Activated naive CD4-positive, alpha-beta T cell treated with anti-CD3 and anti-CD28 coated beads for 36 hours (primary cell): ENCODE measurements around the gene RSPH9. TPM values are rescaled to one million over a fixed set of nuclear protein-coding genes. Genes with fewer than 3 reads are reported as not detected.
A peak's percentile ranks its signal among the peaks of the same experiment; 100 is the strongest.
"Not testable (repeated sequence)": the region's sequence is repeated elsewhere in the genome, so short reads cannot be mapped to it uniquely, and the experiment has no call there.

ENCODE experiments used
- CTCF ChIA-PET: fragments of 350-600 bp; sonication (Branson Sonifier 250); formaldehyde crosslinking; loops from one replicate; lab custom pipeline; 2021; ENCODE audit warnings: antibody characterized with exemption; lab: Charles Lee
- DNase-seq: peaks from one replicate; pipeline ENCODE4 v3.0.0-alpha.2; 2020
- H3K27ac Mint-ChIP-seq: one replicate; pipeline ENCODE4 v1.8.0; 2021; ENCODE audit warnings: mild to moderate bottlenecking, mixed read lengths
- H3K27me3 Mint-ChIP-seq: one replicate; pipeline ENCODE4 v1.8.0; 2021; ENCODE audit warnings: low read depth, mixed read lengths
- H3K36me3 Mint-ChIP-seq: one replicate; pipeline ENCODE4 v1.8.0; 2021; ENCODE audit warnings: low read depth, mixed read lengths
- H3K4me1 Mint-ChIP-seq: one replicate; pipeline ENCODE4 v1.8.0; 2021; ENCODE audit warnings: low read depth, mixed read lengths
- H3K4me3 Mint-ChIP-seq: one replicate; pipeline ENCODE4 v1.8.0; 2021; ENCODE audit warnings: mild to moderate bottlenecking, moderate library complexity, mixed read lengths
- H3K9me3 Mint-ChIP-seq: one replicate; pipeline ENCODE4 v1.8.0; 2021; ENCODE audit warnings: mixed read lengths
- intact Hi-C: fragments of 100-400 bp; cut with micrococcal nuclease; formaldehyde crosslinking; loops from one replicate; pipeline ENCODE4 v1.15.1; 2023
- total RNA-seq, 2 experiments: library from RNA; stranded (reverse); gene quantifications; one replicate each; pipeline ENCODE4 v1.2.3, GENCODE V29; 2021

RSPH9 gene
- total RNA-seq, 2 experiments from 2014 or later: not detected

DNA sequence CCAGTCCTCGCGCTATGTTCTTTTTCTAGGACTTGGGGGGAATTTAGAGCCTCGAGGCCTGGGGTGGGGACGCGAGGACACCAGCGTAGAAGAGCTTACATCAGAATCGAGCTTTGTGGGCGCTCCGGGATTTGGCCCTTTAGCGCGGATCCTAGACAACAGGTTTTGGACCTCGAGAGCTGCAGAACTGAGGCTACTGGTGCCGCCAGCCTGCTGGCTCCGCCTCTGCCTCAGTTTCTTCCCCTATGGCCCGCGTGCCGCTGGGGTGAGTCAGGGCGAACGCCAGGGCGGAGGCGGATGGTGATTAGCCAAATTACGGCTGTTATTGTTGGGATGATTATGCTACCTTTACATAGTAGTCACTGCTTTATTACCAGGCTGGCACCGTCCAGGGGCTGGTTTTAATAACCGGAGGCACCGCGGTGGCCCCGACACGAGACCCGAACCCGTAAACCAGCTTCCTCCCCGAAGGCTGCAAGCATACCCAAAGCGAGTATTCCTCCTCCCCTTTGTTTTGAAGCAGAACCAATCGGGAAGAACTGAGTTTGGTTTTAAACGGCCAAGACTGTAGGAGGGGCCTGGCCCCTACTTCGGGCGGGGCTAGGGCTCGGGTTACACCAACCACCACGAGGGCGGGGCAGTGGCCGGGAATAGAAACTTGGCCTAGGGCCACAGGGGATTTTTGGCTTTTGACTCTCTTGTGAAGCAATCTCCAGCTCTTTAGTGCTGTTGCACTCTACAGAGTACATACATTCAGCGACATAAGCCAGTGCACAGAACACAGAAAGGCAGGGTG is 15.1 kb upstream of the RSPH9 start:
- peak; percentile 98 for DNase-seq
- peak overlapping the region; percentile 99 for H3K27ac Mint-ChIP-seq
- no peaks in the 10 kb centered on the region for H3K27me3 Mint-ChIP-seq
- peaks cover 15% of the 10 kb centered on the region for H3K36me3 Mint-ChIP-seq
- H3K4me1 Mint-ChIP-seq: peaks cover 33% of the 10 kb centered on the region
- CTCF ChIA-PET: interaction anchor here (0.8 to 1.6 kb wide), 3 partner anchors 21 to 449 kb away, joined by 3 to 8 read pairs (median 4); no protein-coding TSS in a partner anchor
- H3K9me3 Mint-ChIP-seq: no peaks in the 10 kb centered on the region
- intact Hi-C loops: loop anchor here (1.0 to 5.0 kb wide), 12 partner anchors 16 to 617 kb away; partner anchors contain the start of genes ABCC10, KLC4, MRPL14 and MRPL2
- H3K4me3 Mint-ChIP-seq: peak overlapping the region; percentile 98

DNA sequence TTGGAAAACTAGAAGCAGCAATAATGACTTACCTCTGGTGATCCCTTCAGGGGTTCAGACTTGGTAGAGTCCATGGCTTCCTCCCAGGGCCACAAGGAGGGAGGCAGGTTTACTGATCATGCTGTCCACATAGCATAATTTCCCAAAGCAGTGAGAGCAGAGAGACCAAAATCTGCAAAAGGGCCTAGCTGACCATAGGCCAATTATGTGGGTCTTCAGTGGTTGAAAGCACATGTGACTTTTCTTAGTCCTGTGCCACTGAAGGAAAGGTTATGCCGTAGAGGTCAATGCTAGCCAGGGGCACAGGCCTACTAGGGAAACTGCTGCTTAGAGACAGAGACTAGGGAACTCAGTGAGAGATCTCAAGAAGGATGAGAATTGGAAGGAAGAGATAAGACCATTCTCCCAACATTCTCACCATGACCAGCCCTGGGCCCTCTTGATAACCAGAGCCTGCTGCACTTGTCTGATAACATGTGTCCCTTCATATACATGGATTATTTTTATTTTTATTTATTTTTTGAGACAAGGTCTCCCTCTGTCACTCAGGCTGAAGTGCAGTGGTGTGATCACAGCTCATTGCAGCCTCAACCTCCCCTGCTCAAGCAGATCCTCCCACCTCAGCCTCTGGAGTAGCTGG is 13.7 kb upstream of the RSPH9 start:
- intact Hi-C loops: loop anchor here (1.0 kb wide), 1 partner anchor 94 kb away; no protein-coding TSS in a partner anchor
- Mint-ChIP-seq H3K36me3 (peaks cover 6% of the 10 kb centered on the region), H3K27ac (peak overlapping the region; percentile 99), H3K4me1 (peaks cover 40% of the 10 kb centered on the region), H3K4me3 (peak overlapping the region; percentile 53), H3K9me3 (no peaks in the 10 kb centered on the region), H3K27me3 (no peaks in the 10 kb centered on the region)
- no peak for DNase-seq
- CTCF ChIA-PET: no interaction called here

DNA sequence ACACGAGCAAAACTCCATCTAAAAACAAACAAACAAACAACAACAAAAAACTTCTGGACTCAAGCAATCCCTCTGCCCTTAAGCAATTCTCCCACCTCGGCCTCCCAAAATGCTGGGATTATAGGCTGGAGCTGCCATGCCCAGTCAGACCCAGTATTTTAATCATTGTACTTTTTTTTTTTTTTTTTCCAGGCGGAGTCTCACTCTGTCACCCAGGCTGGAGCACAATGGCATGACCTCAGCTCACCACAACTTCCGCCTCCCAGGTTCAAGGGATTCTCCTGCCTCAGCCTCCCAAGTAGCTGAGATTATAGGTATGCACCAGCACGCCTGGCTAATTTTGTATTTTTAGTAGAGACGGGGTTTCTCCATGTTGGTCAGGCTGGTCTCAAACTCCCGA is 11.8 kb upstream of the RSPH9 start:
- intact Hi-C loops, CTCF ChIA-PET, H3K9me3 Mint-ChIP-seq, H3K27ac Mint-ChIP-seq, H3K4me3 Mint-ChIP-seq, H3K27me3 Mint-ChIP-seq, DNase-seq: not testable (repeated sequence)
- H3K4me1 Mint-ChIP-seq: peaks cover 38% of the 10 kb centered on the region
- peaks cover 12% of the 10 kb centered on the region for H3K36me3 Mint-ChIP-seq

DNA sequence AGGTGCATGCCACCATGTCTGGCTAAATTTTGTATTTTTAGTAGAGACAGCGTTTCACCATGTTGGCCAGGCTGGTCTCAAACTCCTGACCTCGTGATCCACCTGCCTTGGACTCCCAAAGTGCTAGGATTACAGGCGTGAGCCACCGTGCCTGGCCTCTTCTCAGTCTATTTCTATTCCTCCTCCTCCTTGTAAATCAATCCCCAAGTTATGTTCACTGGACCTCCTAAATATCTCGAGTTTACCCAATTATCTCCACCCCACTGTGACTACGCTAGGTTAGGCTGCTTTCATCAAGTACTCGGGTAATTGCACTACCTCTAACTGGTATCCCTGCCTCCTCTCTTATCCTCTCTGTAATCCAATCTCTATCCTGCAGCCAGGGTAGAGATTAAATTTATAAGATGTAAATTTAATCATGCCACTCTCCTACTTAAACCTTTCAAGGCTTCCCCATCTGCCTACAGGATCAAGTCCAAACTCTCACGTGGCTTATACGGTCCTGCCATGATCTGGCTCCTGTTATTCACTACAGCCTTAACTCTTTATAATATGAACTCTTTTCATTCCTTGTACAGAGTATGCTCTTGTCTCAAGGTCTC is 10.0 kb upstream of the RSPH9 start:
- peaks cover 18% of the 10 kb centered on the region for H3K36me3 Mint-ChIP-seq
- H3K9me3 Mint-ChIP-seq: no peaks in the 10 kb centered on the region
- DNase-seq: no peak
- peak overlapping the region; percentile 95 for H3K27ac Mint-ChIP-seq
- H3K27me3 Mint-ChIP-seq: no peaks in the 10 kb centered on the region
- H3K4me3 Mint-ChIP-seq: peak overlapping the region; percentile 91
- H3K4me1 Mint-ChIP-seq: peaks cover 46% of the 10 kb centered on the region
- intact Hi-C loops: loop anchor here (1.0 to 5.0 kb wide), 4 partner anchors 10 to 367 kb away; partner anchors contain the start of genes MRPS18A and RSPH9
- CTCF ChIA-PET: interaction anchor here (1.7 kb wide), 1 partner anchor 33 kb away, joined by 6 read pairs; no protein-coding TSS in a partner anchor

DNA sequence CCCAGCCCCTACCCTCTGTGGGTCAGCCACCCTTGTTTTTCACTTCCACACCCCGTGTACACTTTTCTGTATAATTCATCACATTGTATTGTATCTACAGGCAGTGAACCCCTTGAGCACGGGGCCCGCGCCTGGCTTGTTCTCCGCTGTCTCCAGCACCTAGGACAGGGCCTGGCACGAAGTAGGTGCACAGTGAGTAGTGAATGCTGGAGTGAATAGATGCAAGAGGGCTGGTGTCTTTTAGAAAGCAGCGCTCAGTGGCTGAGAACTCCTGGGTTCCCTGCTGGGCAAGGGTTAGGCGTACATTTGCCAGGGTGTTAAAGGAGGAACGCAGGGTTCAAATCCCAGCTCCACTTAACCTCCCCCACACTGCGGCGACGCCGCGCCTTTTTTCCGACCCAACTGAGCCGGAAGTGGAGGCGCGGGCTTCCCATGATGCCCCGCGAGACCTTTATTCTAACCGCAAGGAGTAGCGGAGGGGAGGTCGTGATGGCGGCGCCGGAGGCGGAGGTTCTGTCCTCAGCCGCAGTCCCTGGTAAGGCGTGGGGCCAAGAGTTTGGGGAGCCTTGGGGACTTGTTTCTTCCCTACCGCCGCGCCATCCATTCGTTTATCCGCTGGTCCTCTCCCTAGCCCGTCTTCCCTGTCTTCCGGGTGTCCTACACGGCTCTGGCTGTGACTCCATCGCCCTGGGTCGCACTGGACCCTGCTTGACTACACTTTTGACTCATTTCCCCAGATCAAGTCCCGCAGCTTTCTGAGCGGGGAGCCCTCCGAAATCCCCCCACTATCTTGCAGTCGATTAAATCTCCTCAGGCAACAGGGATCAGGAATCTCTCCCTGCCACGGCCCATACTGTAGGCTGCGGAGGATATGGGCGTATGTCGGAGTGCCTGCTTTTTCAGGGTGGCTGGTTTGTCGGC is 9.2 kb upstream of the RSPH9 start, which contains the start of gene MAD2L1BP:
TSS of gene MAD2L1BP (plus strand) at position 454 of the 921 bp plus-strand sequence. CDS start at position 490, 36 bp downstream.
- DNase-seq: peak; percentile 93
- CTCF ChIA-PET: interaction anchor here (0.6 to 1.7 kb wide), 4 partner anchors 10 to 443 kb away, joined by 3 to 6 read pairs (median 4); no protein-coding TSS in a partner anchor
- intact Hi-C loops: loop anchor here (1.0 to 5.0 kb wide), 4 partner anchors 10 to 367 kb away; partner anchors contain the start of genes MRPS18A and RSPH9
- no peaks in the 10 kb centered on the region for H3K27me3 Mint-ChIP-seq
- H3K4me1 Mint-ChIP-seq: peaks cover 46% of the 10 kb centered on the region
- H3K27ac Mint-ChIP-seq: peak within 1 kb of the TSS; percentile 95
- H3K36me3 Mint-ChIP-seq: peaks cover 22% of the 10 kb centered on the region
- no peaks in the 10 kb centered on the region for H3K9me3 Mint-ChIP-seq
- peak within 1 kb of the TSS; percentile 91 for H3K4me3 Mint-ChIP-seq

DNA sequence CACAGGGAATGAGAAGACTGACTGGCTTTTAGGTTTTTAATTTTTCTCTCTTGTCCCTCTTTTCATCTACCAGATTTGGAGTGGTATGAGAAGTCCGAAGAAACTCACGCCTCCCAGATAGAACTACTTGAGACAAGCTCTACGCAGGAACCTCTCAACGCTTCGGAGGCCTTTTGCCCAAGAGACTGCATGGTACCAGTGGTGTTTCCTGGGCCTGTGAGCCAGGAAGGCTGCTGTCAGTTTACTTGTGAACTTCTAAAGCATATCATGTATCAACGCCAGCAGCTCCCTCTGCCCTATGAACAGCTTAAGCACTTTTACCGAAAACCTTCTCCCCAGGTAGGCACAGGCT is 8.6 kb upstream of the RSPH9 start:
- intact Hi-C loops: loop anchor here (5.0 kb wide), 1 partner anchor 254 kb away; no protein-coding TSS in a partner anchor

DNA sequence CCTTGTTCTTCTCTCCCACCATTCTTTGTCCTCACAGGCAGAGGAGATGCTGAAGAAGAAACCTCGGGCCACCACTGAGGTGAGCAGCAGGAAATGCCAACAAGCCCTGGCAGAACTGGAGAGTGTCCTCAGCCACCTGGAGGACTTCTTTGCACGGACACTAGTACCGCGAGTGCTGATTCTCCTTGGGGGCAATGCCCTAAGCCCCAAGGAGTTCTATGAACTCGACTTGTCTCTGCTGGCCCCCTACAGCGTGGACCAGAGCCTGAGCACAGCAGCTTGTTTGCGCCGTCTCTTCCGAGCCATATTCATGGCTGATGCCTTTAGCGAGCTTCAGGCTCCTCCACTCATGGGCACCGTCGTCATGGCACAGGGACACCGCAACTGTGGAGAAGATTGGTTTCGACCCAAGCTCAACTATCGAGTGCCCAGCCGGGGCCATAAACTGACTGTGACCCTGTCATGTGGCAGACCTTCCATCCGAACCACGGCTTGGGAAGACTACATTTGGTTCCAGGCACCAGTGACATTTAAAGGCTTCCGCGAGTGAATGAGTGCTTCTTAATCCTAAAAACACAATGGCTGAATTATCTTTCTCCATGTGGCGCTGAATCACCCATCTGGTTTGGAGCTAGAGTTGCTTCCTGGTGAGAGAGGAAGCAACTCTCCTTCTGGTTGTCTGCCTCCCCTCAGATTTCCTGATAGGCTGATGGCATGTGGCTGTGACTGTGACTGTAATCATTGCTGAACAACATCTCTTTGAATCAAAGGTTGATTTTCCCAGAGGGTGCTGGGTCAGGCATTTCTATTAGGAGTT is 4.6 kb upstream of the RSPH9 start:
- Mint-ChIP-seq H3K9me3 (no peaks in the 10 kb centered on the region), H3K27ac (peak overlapping the region; percentile 6), H3K4me3 (no peak overlapping the region), H3K36me3 (peaks cover 27% of the 10 kb centered on the region), H3K27me3 (no peaks in the 10 kb centered on the region), H3K4me1 (peaks cover 42% of the 10 kb centered on the region)
- no peak for DNase-seq
- intact Hi-C loops: loop anchor here (5.0 kb wide), 1 partner anchor 258 kb away; no protein-coding TSS in a partner anchor
- CTCF ChIA-PET: interaction anchor here (0.6 kb wide), 1 partner anchor 112 kb away, joined by 3 read pairs; no protein-coding TSS in a partner anchor

More for the DNA sequence above, 8.6 kb upstream of the RSPH9 start:
- H3K36me3 Mint-ChIP-seq: peaks cover 24% of the 10 kb centered on the region
- H3K4me3 Mint-ChIP-seq: peak overlapping the region; percentile 91
- peak; percentile 26 for DNase-seq
- H3K9me3 Mint-ChIP-seq: no peaks in the 10 kb centered on the region
- peaks cover 45% of the 10 kb centered on the region for H3K4me1 Mint-ChIP-seq
- H3K27me3 Mint-ChIP-seq: no peaks in the 10 kb centered on the region
- CTCF ChIA-PET: interaction anchor here (1.4 to 1.7 kb wide), 3 partner anchors 32 to 442 kb away, joined by 3 to 6 read pairs (median 5); no protein-coding TSS in a partner anchor
- H3K27ac Mint-ChIP-seq: peak overlapping the region; percentile 95

DNA sequence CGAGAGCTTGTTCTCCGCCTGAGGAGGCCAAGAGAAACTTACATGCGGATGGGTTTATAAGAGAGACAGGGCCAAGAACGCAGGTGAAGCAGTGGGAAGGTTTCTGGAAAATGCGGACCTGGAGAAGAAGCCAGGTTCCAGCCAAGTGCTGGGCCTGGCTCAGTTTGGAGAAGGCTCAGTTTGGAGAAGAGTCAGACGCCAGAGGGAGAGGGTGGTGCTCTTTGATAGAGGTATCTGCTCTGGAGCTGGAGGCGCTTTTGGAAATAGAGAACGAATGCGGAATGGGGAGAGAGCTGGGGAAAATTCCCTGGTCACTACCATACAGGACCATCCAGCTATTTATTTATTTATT is 753 bp downstream of the RSPH9 start:
- CTCF ChIA-PET: interaction anchor here (0.8 to 0.9 kb wide), 2 partner anchors 10 to 22 kb away, joined by 3 read pairs; partner anchors contain the start of gene MAD2L1BP
- H3K36me3 Mint-ChIP-seq: peaks cover 5% of the 10 kb centered on the region
- H3K27me3 Mint-ChIP-seq: no peaks in the 10 kb centered on the region
- intact Hi-C loops: loop anchor here (1.0 kb wide), 2 partner anchors 10 to 16 kb away; partner anchors contain the start of genes GTPBP2 and MAD2L1BP
- no peaks in the 10 kb centered on the region for H3K9me3 Mint-ChIP-seq
- H3K4me1 Mint-ChIP-seq: peaks cover 7% of the 10 kb centered on the region
- peak overlapping the region; percentile 75 for H3K4me3 Mint-ChIP-seq
- DNase-seq: no peak
- H3K27ac Mint-ChIP-seq: no peak overlapping the region

DNA sequence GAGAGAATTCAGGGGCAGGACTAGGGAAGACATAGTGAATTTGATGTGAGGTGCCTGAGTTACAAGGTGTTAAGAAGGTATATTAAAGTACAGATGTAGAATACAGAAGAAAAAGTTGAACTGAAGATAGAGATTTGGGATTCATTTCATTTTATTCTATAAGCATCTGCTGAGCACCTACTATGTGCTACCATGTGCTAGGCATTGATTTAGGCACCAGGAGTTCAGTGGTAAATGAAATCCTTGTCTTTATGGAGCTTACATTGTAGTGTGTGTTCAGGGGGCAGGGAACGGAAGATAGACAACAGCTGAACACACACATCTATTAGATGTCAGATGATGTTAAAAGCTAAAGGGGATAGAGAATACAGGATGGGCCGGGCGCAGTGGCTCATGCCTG is 2.8 kb downstream of the RSPH9 start:
- intact Hi-C loops: no loop called here
- H3K9me3 Mint-ChIP-seq: no peaks in the 10 kb centered on the region
- no peak overlapping the region for H3K4me3 Mint-ChIP-seq
- H3K36me3 Mint-ChIP-seq: no peaks in the 10 kb centered on the region
- CTCF ChIA-PET: interaction anchor here (1.6 kb wide), 1 partner anchor 18 kb away, joined by 5 read pairs; no protein-coding TSS in a partner anchor
- no peaks in the 10 kb centered on the region for H3K27me3 Mint-ChIP-seq
- H3K27ac Mint-ChIP-seq: no peak overlapping the region
- peaks cover 7% of the 10 kb centered on the region for H3K4me1 Mint-ChIP-seq
- no peak for DNase-seq

DNA sequence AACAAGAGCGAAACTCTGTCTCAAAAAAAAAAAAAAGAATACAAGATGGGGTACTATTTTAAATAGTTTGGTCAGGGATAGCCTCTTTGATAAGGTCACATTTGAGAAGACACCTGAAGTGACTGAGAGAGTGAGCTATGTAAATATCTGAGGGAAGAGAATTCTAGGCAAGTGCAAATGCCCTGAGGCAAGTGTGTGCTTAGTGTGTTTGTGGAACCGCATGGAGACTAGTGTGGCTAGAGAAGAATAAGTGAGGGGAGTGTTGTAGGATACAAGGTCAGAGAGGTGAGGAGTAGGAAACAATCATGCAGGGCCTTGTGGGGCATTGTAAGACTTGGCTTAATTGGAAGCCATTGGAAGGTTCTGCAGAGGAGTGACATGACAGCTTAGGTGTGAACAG is 3.4 kb downstream of the RSPH9 start:
- H3K27me3 Mint-ChIP-seq: no peaks in the 10 kb centered on the region
- H3K27ac Mint-ChIP-seq: no peak overlapping the region
- H3K36me3 Mint-ChIP-seq: no peaks in the 10 kb centered on the region
- H3K4me3 Mint-ChIP-seq: no peak overlapping the region
- intact Hi-C loops: no loop called here
- no peak for DNase-seq
- no peaks in the 10 kb centered on the region for H3K9me3 Mint-ChIP-seq
- CTCF ChIA-PET: interaction anchor here (1.0 kb wide), 1 partner anchor 19 kb away, joined by 3 read pairs; no protein-coding TSS in a partner anchor
- H3K4me1 Mint-ChIP-seq: peaks cover 7% of the 10 kb centered on the region
